ENCODE results near the gene HNF4A. TPM values are rescaled to one million over a fixed set of nuclear protein-coding genes. Genes with fewer than 3 reads are reported as not detected.
A peak's percentile ranks its signal among the peaks of the same experiment; 100 is the strongest.

HNF4A gene
- total and polyA plus RNA-seq, 2 of the 13 experiments (the other 11 are each of a cell fraction or from before 2014, with no cell fraction given), result 80.9 to 169 TPM

DNA sequence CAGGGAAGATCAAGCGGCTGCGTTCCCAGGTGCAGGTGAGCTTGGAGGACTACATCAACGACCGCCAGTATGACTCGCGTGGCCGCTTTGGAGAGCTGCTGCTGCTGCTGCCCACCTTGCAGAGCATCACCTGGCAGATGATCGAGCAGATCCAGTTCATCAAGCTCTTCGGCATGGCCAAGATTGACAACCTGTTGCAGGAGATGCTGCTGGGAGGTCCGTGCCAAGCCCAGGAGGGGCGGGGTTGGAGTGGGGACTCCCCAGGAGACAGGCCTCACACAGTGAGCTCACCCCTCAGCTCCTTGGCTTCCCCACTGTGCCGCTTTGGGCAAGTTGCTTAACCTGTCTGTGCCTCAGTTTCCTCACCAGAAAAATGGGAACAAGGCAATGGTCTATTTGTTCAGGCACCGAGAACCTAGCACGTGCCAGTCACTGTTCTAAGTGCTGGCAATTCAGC, 68.6 kb downstream of the HNF4A start (continued):
- TF ChIP-seq, protein P1, sequence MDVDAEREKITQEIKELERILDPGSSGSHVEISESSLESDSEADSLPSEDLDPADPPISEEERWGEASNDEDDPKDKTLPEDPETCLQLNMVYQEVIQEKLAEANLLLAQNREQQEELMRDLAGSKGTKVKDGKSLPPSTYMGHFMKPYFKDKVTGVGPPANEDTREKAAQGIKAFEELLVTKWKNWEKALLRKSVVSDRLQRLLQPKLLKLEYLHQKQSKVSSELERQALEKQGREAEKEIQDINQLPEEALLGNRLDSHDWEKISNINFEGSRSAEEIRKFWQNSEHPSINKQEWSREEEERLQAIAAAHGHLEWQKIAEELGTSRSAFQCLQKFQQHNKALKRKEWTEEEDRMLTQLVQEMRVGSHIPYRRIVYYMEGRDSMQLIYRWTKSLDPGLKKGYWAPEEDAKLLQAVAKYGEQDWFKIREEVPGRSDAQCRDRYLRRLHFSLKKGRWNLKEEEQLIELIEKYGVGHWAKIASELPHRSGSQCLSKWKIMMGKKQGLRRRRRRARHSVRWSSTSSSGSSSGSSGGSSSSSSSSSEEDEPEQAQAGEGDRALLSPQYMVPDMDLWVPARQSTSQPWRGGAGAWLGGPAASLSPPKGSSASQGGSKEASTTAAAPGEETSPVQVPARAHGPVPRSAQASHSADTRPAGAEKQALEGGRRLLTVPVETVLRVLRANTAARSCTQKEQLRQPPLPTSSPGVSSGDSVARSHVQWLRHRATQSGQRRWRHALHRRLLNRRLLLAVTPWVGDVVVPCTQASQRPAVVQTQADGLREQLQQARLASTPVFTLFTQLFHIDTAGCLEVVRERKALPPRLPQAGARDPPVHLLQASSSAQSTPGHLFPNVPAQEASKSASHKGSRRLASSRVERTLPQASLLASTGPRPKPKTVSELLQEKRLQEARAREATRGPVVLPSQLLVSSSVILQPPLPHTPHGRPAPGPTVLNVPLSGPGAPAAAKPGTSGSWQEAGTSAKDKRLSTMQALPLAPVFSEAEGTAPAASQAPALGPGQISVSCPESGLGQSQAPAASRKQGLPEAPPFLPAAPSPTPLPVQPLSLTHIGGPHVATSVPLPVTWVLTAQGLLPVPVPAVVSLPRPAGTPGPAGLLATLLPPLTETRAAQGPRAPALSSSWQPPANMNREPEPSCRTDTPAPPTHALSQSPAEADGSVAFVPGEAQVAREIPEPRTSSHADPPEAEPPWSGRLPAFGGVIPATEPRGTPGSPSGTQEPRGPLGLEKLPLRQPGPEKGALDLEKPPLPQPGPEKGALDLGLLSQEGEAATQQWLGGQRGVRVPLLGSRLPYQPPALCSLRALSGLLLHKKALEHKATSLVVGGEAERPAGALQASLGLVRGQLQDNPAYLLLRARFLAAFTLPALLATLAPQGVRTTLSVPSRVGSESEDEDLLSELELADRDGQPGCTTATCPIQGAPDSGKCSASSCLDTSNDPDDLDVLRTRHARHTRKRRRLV (CRISPR knock-in tag; IDR thresholded peaks at IDR 0.05), result no peak
- TF ChIP-seq ZNF567 (CRISPR knock-in tag; IDR thresholded peaks at IDR 0.05; ENCODE audit: borderline replicate concordance) (no peak), KDM3A (CRISPR knock-in tag; IDR thresholded peaks at IDR 0.05; ENCODE audit: low read depth) (no peak), ZMYM3 (CRISPR knock-in tag; IDR thresholded peaks at IDR 0.05) (peak; percentile 81), PATZ1 (CRISPR knock-in tag; IDR thresholded peaks at IDR 0.05) (no peak), FLYWCH1 (CRISPR knock-in tag; IDR thresholded peaks at IDR 0.05) (no peak), HOXA5 (CRISPR knock-in tag; IDR thresholded peaks at IDR 0.05) (no peak), ZNF770 (CRISPR knock-in tag; IDR thresholded peaks at IDR 0.05) (no peak), ZNF138 (CRISPR knock-in tag; IDR thresholded peaks at IDR 0.05; ENCODE audit: low read depth) (no peak), NFIB (CRISPR knock-in tag; IDR thresholded peaks at IDR 0.05; ENCODE audit: borderline replicate concordance) (peak; percentile 82; the same call in 1 of the 2 replicates), ZNF780A (CRISPR knock-in tag; IDR thresholded peaks at IDR 0.05) (no peak), HCFC1 (IDR thresholded peaks at IDR 0.05; ENCODE audit: low read depth, low read length) (no peak), ZNF549 (CRISPR knock-in tag; IDR thresholded peaks at IDR 0.05) (no peak), ZNF432 (CRISPR knock-in tag; IDR thresholded peaks at IDR 0.05; ENCODE audit: borderline replicate concordance) (0 out of 2 replicates have a peak, but pooled peaks have one; percentile 29), ZNF333 (CRISPR knock-in tag; IDR thresholded peaks at IDR 0.05; ENCODE audit: borderline replicate concordance) (no peak)
- TF ChIP-seq, protein P2, sequence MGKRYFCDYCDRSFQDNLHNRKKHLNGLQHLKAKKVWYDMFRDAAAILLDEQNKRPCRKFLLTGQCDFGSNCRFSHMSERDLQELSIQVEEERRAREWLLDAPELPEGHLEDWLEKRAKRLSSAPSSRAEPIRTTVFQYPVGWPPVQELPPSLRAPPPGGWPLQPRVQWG (CRISPR knock-in tag; IDR thresholded peaks at IDR 0.05; ENCODE audit: borderline replicate concordance, low read depth), result no peak
- TF ChIP-seq, protein P3, sequence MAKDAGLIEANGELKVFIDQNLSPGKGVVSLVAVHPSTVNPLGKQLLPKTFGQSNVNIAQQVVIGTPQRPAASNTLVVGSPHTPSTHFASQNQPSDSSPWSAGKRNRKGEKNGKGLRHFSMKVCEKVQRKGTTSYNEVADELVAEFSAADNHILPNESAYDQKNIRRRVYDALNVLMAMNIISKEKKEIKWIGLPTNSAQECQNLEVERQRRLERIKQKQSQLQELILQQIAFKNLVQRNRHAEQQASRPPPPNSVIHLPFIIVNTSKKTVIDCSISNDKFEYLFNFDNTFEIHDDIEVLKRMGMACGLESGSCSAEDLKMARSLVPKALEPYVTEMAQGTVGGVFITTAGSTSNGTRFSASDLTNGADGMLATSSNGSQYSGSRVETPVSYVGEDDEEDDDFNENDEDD (CRISPR knock-in tag; IDR thresholded peaks at IDR 0.05; ENCODE audit: borderline replicate concordance), result no peak
- TF ChIP-seq, protein P4, sequence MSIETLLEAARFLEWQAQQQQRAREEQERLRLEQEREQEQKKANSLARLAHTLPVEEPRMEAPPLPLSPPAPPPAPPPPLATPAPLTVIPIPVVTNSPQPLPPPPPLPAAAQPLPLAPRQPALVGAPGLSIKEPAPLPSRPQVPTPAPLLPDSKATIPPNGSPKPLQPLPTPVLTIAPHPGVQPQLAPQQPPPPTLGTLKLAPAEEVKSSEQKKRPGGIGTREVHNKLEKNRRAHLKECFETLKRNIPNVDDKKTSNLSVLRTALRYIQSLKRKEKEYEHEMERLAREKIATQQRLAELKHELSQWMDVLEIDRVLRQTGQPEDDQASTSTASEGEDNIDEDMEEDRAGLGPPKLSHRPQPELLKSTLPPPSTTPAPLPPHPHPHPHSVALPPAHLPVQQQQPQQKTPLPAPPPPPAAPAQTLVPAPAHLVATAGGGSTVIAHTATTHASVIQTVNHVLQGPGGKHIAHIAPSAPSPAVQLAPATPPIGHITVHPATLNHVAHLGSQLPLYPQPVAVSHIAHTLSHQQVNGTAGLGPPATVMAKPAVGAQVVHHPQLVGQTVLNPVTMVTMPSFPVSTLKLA (IDR thresholded peaks at IDR 0.05), result no peak
